Stimulated activated naive CD8-positive, alpha-beta T cell treated with anti-CD3 and anti-CD28 coated beads, Interleukin-15, amount 100 ng/mL, for 72 hours (primary cell): Measurements from ENCODE around the gene LTBP1.
"Not testable (repeated sequence)": the region's sequence is repeated elsewhere in the genome, so short reads cannot be mapped to it uniquely, and the experiment has no call there.

Source experiments
- ATAC-seq: fragments of 150-1000 bp; cut with Tn5 transposase; 2 replicates; pipeline ENCODE4 v1.10.0; 2021; ENCODE audit warnings: mild to moderate bottlenecking, moderate library complexity
- DNase-seq, 2 donors: peaks; one replicate each; pipeline ENCODE4 v3.0.0; 2021 to 2022
- H3K27ac Mint-ChIP-seq, 2 donors: one replicate each; pipeline ENCODE4 v1.8.0; 2022; ENCODE audit warnings: mild to moderate bottlenecking in 2 of 2, mixed read lengths in 2 of 2, moderate library complexity in 2 of 2
- H3K27me3 Mint-ChIP-seq: one replicate; pipeline ENCODE4 v1.8.0; 2022; ENCODE audit warnings: mixed read lengths
- H3K4me1 Mint-ChIP-seq: one replicate; pipeline ENCODE4 v1.8.0; 2022; ENCODE audit warnings: mild to moderate bottlenecking, mixed read lengths
- H3K4me3 Mint-ChIP-seq, 2 donors: one replicate each; pipeline ENCODE4 v1.8.0; 2022; ENCODE audit warnings: mild to moderate bottlenecking in 2 of 2, mixed read lengths in 2 of 2, moderate library complexity in 1 of 2
- H3K9me3 Mint-ChIP-seq, 2 donors: one replicate each; pipeline ENCODE4 v1.8.0; 2022; ENCODE audit warnings: mixed read lengths in 2 of 2

The LTBP1 gene

DNA sequence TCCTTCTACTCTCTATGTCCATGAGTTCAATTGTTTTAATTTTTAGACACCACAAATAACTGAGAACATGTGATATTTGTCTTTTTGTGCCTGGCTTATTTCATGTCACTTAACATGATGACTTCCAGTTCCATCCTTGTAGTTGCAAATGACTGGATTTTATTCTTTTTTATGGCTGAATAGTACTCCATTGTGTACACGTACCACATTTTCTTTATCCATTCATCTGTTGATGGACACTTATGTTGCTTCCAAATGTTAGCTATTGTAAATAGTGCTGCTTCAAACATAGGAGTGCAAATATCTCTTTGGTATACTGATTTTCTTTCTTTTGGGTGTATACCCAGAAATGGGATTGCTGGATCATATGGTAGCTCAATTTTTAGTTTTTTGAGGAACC is 27.0 kb downstream of the LTBP1 start:
- DNase-seq, ATAC-seq, H3K4me3 Mint-ChIP-seq, H3K27ac Mint-ChIP-seq, H3K4me1 Mint-ChIP-seq: not testable (repeated sequence)
- Mint-ChIP-seq H3K9me3 (peaks cover 8 to 44% of the 10 kb centered on the region in 2 donors), H3K27me3 (peaks cover 38% of the 10 kb centered on the region)

DNA sequence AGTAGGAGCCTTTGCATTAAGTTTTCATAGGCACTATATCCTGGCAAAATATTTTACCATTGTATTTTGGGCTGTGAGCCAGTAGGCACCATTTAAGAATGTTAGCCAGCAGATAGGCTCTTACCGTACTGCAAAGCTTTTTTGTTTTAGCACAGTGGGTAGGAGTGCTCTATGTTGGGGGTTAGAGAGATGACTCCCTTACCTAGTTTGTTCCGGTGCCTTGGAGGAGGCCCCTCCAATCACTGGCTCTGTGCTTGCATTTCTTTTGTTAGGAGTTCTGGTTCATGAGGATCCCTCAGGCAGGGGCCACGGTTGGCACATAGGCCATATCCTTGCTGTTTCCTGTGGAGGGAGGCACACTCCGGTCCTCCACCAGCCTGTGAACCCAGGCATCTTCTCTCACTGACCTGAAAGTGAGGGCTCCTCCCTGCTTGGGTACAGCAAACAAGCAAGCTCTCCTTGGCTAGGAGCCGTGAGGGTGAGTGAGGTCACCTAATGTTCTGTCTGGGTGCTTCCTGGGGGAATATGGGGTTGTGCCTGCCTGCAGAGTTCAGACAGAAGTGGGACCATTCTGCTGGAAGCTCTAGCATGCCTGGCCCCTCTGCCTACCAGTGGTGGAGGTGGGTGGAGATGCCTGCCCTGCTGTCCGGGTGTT is 29.8 kb downstream of the LTBP1 start:
- Mint-ChIP-seq H3K4me3 (no peak overlapping the region), H3K27me3 (peaks cover 38% of the 10 kb centered on the region), H3K27ac (no peak overlapping the region), H3K9me3 (peaks cover 8 to 28% of the 10 kb centered on the region in 2 donors), H3K4me1 (no peaks in the 10 kb centered on the region)
- no peak for ATAC-seq
- DNase-seq: no peak

DNA sequence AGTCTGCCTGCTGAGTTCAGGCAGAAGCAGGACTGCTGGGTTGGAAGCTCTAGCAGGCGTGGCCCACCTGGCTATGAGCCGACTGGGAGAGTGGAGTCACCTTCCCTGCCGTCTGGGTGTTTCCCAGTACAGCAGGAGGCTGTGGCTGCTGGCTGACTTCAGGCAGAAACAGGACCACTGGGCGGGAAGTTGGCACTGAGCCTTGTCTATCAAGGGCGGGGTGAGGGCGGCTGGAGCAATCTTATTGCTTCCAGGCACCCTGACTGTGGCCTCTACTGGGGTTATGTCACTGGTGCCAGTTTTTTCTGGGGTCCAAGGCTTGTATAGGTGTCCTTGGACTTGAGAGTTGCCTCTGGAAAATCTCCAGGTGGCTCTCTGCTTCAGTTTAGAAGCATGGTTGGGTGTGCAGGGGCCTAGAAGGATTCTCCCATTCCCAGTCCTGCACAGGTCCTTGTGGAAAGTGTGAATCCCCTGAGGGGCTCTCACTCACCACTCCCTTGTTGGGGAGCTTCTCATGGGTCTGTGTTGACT is 30.5 kb downstream of the LTBP1 start:
- H3K27ac Mint-ChIP-seq: no peak overlapping the region
- H3K27me3 Mint-ChIP-seq: peaks cover 38% of the 10 kb centered on the region
- no peak for DNase-seq

DNA sequence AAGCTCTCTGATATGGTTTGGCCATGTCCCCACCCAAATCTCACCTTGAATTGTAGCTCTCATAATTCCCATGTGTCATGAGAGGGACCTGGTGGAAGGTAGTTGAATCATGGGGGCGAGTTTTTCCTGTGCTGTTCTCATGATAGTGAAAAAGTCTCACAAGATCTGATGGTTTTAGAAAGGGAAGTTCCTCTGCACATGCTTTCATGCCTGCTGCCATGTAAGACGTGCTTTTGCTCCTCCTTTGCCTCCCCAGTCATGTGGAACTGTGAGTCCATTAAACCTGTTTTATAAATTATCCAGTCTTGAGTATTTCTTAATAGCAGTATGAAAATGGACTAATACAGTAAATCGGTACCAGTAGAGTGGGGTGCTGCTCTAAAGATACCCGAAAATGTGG is 34.9 kb downstream of the LTBP1 start:
- DNase-seq: no peak
- Mint-ChIP-seq H3K27ac (no peak overlapping the region), H3K9me3 (peaks cover 0 to 8% of the 10 kb centered on the region in 2 donors), H3K27me3 (peaks cover 35% of the 10 kb centered on the region), H3K4me3 (no peak overlapping the region), H3K4me1 (no peaks in the 10 kb centered on the region)
- no peak for ATAC-seq

More for the DNA sequence above, 30.5 kb downstream of the LTBP1 start:
- no peak for ATAC-seq
- H3K4me1 Mint-ChIP-seq: no peaks in the 10 kb centered on the region
- peaks cover 8 to 30% of the 10 kb centered on the region in 2 donors for H3K9me3 Mint-ChIP-seq
- no peak overlapping the region for H3K4me3 Mint-ChIP-seq

DNA sequence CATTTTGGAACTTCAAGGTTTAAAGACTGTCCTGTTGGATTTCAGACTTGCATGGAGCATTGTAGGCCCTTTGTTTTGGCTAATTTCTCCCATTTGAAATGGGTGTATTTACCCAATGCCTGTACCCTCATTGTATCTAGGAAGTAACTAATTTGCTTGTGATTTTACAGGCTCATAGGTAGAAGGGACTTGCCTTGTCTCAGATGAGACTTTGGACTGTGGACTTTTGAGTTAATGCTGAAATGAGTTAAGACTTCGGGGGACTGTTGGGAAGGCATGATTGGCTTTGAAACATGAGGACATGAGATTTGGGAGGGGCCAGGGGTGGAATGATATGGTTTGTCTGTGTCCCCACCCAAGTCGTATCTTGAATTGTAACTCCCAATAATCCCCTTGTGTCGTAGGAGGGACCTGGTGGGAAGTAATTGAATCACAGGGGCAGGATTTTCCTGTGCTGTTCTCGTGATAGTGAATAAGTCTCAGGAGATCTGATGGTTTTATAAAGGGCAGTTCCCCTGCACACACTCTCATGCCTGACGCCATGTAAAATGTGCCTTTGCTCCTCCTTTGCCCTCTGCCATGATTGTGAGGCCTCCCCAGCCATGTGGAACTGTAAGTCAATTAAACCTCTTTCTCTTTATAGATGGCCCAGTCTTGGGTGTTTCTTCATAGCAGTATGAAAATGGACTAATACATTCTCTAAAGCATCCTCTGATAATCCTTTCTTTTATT is 36.6 kb downstream of the LTBP1 start:
- peaks cover 0 to 14% of the 10 kb centered on the region in 2 donors for H3K9me3 Mint-ChIP-seq
- not testable (repeated sequence) for ATAC-seq, DNase-seq, H3K4me1 Mint-ChIP-seq, H3K27ac Mint-ChIP-seq, H3K4me3 Mint-ChIP-seq
- H3K27me3 Mint-ChIP-seq: peaks cover 31% of the 10 kb centered on the region

DNA sequence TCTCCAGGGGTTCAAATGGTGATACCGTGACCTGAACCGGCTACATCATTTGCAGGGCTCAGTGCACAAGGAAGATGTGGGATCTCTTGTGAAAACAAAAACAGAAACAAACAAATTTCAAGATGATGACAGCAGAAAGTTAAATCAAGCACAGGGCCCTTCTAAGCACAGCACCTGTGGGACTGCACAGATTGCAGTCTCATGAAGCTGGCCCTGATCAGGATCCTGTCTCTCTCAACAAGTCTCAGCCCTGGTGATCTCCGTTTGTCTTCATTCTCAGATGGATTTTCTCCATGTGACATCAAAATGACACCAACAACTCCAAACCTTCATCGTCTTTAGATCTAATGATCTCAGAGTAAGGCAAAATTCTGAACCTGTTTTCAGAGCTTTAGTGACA is 39.7 kb downstream of the LTBP1 start:
- no peak overlapping the region for H3K27ac Mint-ChIP-seq
- ATAC-seq: no peak
- DNase-seq: no peak
- H3K9me3 Mint-ChIP-seq: peaks cover 0 to 14% of the 10 kb centered on the region in 2 donors
- no peaks in the 10 kb centered on the region for H3K4me1 Mint-ChIP-seq
- no peak overlapping the region for H3K4me3 Mint-ChIP-seq
- H3K27me3 Mint-ChIP-seq: peaks cover 21% of the 10 kb centered on the region

DNA sequence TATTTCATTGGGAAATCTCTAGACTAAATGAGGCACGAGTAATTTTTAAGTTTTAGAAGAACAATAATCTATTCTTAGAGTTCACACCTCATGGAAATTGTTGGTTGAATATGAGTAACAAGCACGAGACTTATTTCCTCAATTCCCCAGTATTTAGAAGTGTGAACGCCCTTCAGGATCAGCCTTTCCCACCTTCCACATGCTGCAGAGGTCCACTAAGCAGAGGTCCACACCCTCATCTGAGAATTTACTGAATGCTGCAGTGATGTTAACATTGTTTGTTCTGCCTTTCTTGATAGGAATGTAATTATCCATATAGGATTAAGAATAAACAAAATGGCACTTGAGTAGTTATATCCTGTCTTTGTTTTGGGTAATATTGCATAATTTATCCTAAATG is 41.8 kb downstream of the LTBP1 start:
- H3K4me1 Mint-ChIP-seq: no peaks in the 10 kb centered on the region
- H3K27me3 Mint-ChIP-seq: peaks cover 7% of the 10 kb centered on the region
- DNase-seq: no peak

DNA sequence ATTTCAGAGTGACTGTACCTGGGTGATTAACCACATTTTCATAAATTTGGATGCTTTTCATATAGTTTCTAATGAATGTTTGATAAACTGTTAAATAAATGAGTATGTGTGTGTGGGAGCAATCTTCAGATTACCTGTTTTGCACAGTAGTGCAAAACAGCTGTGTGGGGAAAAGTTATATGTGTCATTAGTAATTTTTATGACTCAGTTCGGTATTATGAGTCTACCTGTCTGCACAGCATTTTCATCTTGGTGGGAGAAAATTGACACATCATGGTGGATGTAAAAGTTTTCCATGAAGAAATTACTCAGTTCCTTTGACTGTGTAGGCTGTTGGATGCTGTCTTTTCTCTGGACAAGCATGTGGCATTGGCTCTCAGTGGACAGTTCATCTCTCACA is 43.8 kb downstream of the LTBP1 start:
- DNase-seq (no peak), ATAC-seq (no peak)
- peaks cover 0 to 6% of the 10 kb centered on the region in 2 donors for H3K9me3 Mint-ChIP-seq
- peaks cover 7% of the 10 kb centered on the region for H3K27me3 Mint-ChIP-seq
- no peaks in the 10 kb centered on the region for H3K4me1 Mint-ChIP-seq
- H3K4me3 Mint-ChIP-seq: no peak overlapping the region
- no peak overlapping the region for H3K27ac Mint-ChIP-seq

More for the DNA sequence above, 41.8 kb downstream of the LTBP1 start:
- peaks cover 0 to 6% of the 10 kb centered on the region in 2 donors for H3K9me3 Mint-ChIP-seq
- ATAC-seq: no peak
- no peak overlapping the region for H3K4me3 Mint-ChIP-seq
- no peak overlapping the region for H3K27ac Mint-ChIP-seq

DNA sequence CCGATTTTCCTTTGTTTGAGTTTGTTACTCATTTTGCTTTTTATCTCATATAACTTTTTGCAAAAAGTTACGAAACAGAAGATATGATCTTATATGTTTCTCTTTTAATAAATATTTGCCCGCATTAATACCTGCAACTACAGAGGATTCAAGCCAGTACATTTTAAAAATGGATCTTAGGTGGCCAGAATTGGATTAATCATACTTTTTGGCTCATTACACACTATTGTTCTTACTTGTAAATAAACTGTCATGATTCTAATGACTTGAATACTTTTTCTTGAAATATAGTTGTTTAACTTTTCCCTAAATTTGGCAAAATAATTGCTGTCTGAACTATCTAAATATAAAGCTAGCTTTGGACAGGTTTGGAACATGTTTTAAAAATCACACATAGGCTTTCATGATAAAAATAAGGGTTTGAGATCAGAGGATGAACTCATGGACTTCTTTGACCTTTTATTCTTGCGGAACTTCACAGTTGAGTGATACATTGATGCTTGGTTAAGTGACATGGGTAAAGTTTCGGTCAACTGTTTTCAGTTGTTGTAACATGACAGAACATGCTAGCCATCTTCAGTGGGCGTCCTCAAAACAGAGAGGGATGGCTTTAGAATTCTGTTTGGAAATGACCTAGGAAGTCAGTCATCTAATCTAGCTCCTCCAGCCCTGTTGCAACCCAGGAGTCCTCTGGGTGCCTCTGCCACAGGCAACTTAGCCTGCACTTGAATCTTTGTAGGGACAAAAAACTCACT is 44.5 kb downstream of the LTBP1 start:
- no peak for ATAC-seq

DNA sequence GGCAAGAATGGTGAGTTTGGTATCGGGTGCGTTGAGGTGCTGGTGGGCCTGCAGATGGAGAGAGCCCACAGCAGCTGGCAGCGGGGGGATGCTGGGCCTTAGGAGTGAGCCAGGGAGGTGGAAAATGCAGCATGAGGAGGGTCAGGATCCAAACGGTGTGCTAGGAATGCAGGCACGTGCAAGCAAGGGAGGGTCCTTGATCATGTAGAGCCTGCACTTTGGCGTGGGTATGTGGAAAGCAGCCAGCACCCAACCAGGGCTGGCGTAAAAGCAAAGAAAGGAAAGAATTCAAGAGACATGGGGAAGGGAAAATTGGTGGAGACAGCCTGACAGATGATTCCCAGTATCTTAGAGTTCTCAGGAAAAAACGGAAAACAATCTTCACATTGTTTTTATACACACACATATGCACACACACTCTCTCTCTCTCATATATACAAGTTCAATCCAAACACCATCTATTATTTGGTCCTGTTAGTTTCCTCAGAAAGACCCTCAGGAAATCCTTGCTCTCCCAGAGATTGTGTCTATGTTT is 46.3 kb downstream of the LTBP1 start:
- Mint-ChIP-seq H3K9me3 (no peaks in the 10 kb centered on the region), H3K4me1 (no peaks in the 10 kb centered on the region), H3K4me3 (no peak overlapping the region), H3K27ac (no peak overlapping the region), H3K27me3 (no peaks in the 10 kb centered on the region)
- ATAC-seq (no peak), DNase-seq (no peak)

More for the DNA sequence above, 44.5 kb downstream of the LTBP1 start:
- H3K4me3 Mint-ChIP-seq: no peak overlapping the region
- peaks cover 0 to 6% of the 10 kb centered on the region in 2 donors for H3K9me3 Mint-ChIP-seq
- no peak for DNase-seq
- H3K27ac Mint-ChIP-seq: no peak overlapping the region
- peaks cover 7% of the 10 kb centered on the region for H3K27me3 Mint-ChIP-seq
- no peaks in the 10 kb centered on the region for H3K4me1 Mint-ChIP-seq

DNA sequence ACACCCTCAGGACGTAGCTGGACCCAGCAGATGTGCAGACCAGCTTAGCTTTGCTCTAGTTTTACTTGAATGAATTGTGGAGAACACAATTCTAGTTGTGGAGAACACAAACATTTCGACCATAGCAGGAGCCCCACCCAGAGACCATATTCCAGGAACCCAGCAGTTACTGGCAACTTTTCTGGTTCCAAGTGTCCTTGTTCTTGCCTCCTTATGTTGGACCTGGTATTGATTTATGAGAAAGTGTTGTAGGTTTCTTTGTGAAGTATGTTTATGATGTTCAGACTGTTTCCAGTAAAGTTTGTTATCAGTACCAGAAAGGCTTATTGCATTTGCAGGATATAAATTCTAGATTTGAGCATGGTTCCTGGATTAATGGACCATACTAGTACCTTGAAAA is 51.0 kb downstream of the LTBP1 start:
- ATAC-seq (no peak), DNase-seq (no peak)
- H3K9me3 Mint-ChIP-seq: no peaks in the 10 kb centered on the region
- no peak overlapping the region for H3K27ac Mint-ChIP-seq
- no peak overlapping the region for H3K4me3 Mint-ChIP-seq
- H3K4me1 Mint-ChIP-seq: no peaks in the 10 kb centered on the region
- H3K27me3 Mint-ChIP-seq: no peaks in the 10 kb centered on the region

DNA sequence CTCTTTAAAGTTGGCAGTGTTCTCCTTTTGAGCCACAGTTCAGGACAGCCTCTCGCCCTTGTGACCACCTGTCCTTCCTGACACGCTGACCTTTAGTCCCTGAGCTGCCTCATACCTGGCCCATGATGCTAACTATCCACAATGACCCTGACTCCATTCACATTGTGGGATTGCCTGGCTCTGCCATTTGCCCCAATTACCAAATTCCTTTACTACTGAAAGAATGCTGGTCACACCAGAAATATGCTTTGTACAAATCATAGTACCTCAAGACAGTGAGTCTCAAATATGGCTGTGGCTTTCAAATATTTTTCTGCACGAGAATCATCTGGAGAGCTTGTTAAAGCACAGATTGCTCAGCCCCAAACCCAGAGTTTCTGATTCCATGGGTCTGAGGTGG is 54.2 kb downstream of the LTBP1 start:
- H3K4me3 Mint-ChIP-seq: no peak overlapping the region
- H3K27me3 Mint-ChIP-seq: no peaks in the 10 kb centered on the region
- H3K27ac Mint-ChIP-seq: no peak overlapping the region
- no peaks in the 10 kb centered on the region for H3K9me3 Mint-ChIP-seq
- DNase-seq: no peak
- H3K4me1 Mint-ChIP-seq: no peaks in the 10 kb centered on the region
- no peak for ATAC-seq

DNA sequence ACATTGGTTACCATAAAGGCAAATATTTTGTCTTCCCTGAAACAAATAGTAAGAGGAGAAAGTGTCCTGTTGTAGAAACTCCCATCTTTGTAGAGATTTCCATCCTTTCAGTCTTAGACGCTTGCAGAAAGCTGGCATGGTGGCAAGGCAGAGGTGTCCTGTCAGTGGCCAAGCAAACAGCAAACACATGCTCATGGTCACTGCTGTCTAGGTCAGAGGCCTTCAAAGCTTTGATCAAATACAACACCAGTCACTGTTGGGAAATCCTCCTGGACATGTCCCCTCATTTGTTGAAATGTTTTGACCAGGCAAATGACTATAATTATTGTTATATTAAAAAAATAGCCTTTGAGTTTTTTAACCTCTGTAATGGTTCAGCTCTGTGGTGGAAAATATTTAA is 55.1 kb downstream of the LTBP1 start:
- H3K4me1 Mint-ChIP-seq: no peaks in the 10 kb centered on the region
- no peak for ATAC-seq
- H3K27ac Mint-ChIP-seq: no peak overlapping the region
- no peak overlapping the region for H3K4me3 Mint-ChIP-seq
- no peaks in the 10 kb centered on the region for H3K9me3 Mint-ChIP-seq
- no peaks in the 10 kb centered on the region for H3K27me3 Mint-ChIP-seq
- DNase-seq: no peak

DNA sequence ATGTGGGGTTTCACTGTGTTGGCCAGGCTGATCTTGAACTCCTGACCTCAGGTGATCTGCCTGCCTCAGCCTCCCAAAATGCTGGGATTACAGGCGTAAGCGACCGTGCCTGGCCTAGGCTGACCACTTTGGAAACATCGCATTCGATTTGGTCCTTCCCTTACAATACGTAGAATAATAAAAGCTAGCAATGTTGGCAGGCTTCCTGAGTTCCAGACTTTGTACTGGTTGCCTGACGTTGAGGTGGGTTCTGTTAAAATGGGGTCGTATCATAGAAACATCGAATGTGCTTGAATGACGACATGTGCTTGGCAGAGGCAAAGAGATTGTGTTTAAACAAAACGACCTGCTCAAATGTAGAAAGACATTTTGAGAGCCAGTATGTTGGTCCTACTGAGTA is 56.1 kb downstream of the LTBP1 start:
- Mint-ChIP-seq H3K27ac (no peak overlapping the region), H3K4me3 (no peak overlapping the region), H3K9me3 (no peaks in the 10 kb centered on the region), H3K4me1 (no peaks in the 10 kb centered on the region), H3K27me3 (no peaks in the 10 kb centered on the region)
- DNase-seq (no peak), ATAC-seq (no peak)

DNA sequence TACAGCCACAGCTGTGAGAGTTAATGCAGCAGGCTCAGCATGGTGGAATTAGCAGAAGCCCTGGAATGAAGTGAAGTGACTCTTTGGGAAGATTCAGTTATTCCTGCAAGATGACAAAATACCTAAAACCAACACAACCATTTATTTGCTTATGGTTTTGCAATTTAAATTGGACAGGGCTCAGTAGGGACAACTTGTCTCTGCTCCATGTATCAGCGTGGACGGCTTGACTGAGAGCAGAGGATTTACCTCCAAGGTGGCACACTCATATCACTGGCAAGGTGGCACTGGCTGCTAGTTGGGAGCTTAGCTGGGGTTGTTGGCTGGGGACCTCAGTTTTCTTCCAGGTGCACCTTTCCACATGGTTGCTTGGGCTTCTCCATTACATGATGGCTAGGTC is 58.3 kb downstream of the LTBP1 start:
- Mint-ChIP-seq H3K4me3 (no peak overlapping the region), H3K27ac (peak overlapping the region in 1 of 2 donors; percentile 50), H3K27me3 (no peaks in the 10 kb centered on the region), H3K4me1 (no peaks in the 10 kb centered on the region), H3K9me3 (no peaks in the 10 kb centered on the region)
- ATAC-seq (no peak), DNase-seq (no peak)
